Tibial artery (tissue), 4 donors: ENCODE results near the gene ALDH4A1.

Source experiments
- DNase-seq, 2 donors: peaks; one replicate each; pipeline ENCODE4 v3.0.0-alpha.2; 2019
- H3K27ac ChIP-seq, 2 donors: fragments of 200-600 bp; sonication (generic) in 1 of 2; 1 replicate in 1 of 2; 2 replicates in 1 of 2; pipeline ENCODE4 v1.5.1; 2018 to 2019; ENCODE audit warnings: mild to moderate bottlenecking in 1 of 2
- H3K27me3 ChIP-seq, 2 donors: fragments of 200-600 bp; sonication (generic) in 1 of 2; one replicate each; pipeline versions ENCODE4 v1.5.1 to v1.6.0; 2016 to 2019
- H3K36me3 ChIP-seq, 3 donors: fragments of 200-600 bp; sonication (generic) in 2 of 3; one replicate each; pipeline ENCODE4 v1.5.1; 2016 to 2019; ENCODE audit warnings: mild to moderate bottlenecking in 2 of 3
- H3K4me1 ChIP-seq, 4 donors: fragments of 200-600 bp; sonication (generic) in 2 of 4; 1 replicate in 3 of 4; 2 replicates in 1 of 4; pipeline ENCODE4 v1.5.1; 2016 to 2019
- H3K4me3 ChIP-seq, 2 donors: fragments of 200-600 bp; sonication (generic) in 1 of 2; 1 replicate in 1 of 2; 2 replicates in 1 of 2; pipeline ENCODE4 v1.5.1; 2018 to 2019; ENCODE audit warnings: mild to moderate bottlenecking in 2 of 2
- H3K9me3 ChIP-seq, 3 donors: fragments of 200-600 bp; sonication (generic) in 1 of 3; one replicate each; pipeline ENCODE4 v1.5.1; 2016 to 2019
- CTCF ChIP-seq, 2 experiments: fragments of 200-600 bp in 1 of 2; fragments of 450-650 bp in 1 of 2; IDR thresholded peaks; one replicate each; pipeline ENCODE4 v1.5.1; 2017 to 2019; ENCODE audit warnings: antibody characterized with exemption in 2 of 2, mild to moderate bottlenecking in 1 of 2, moderate library complexity in 1 of 2
- intact Hi-C: fragments of 100-400 bp; cut with DNase I; formaldehyde crosslinking; loops from one replicate; pipeline ENCODE4 v1.15.0; 2023; ENCODE audit warnings: low total_unique reads

Gene ALDH4A1

GRCh38 chr1:18883079-18883478 lies 19.3 kb downstream of the ALDH4A1 start:
- Histone ChIP-seq H3K36me3 (peaks cover 0 to 40% (median 18%) of the 10 kb centered on the region in 3 donors), H3K9me3 (no peaks in the 10 kb centered on the region)
- intact Hi-C loops = loop anchor here (5.0 kb wide), 1 partner anchor 214 kb away; no protein-coding TSS in a partner anchor

GRCh38 chr1:18882486-18882885 lies 19.9 kb downstream of the ALDH4A1 start:
- no peak overlapping the region for H3K27ac ChIP-seq
- no peak for DNase-seq
- H3K36me3 ChIP-seq = peaks cover 0 to 34% (median 18%) of the 10 kb centered on the region in 3 donors
- H3K9me3 ChIP-seq = no peaks in the 10 kb centered on the region
- H3K27me3 ChIP-seq = no peaks in the 10 kb centered on the region
- H3K4me1 ChIP-seq = no peaks in the 10 kb centered on the region
- no peak overlapping the region for H3K4me3 ChIP-seq
- intact Hi-C loops = loop anchor here (5.0 kb wide), 1 partner anchor 215 kb away; no protein-coding TSS in a partner anchor
- TF ChIP-seq CTCF (IDR thresholded peaks at IDR 0.05) = no peak

More at GRCh38 chr1:18883079-18883478, 19.3 kb downstream of the ALDH4A1 start:
- H3K27ac ChIP-seq = no peak overlapping the region
- H3K27me3 ChIP-seq = no peaks in the 10 kb centered on the region
- H3K4me3 ChIP-seq = no peak overlapping the region
- DNase-seq = no peak
- no peak for TF ChIP-seq CTCF (IDR thresholded peaks at IDR 0.05)
- H3K4me1 ChIP-seq = no peaks in the 10 kb centered on the region

- DNase-seq = no peak
- Histone ChIP-seq H3K27me3 (no peaks in the 10 kb centered on the region), H3K36me3 (peaks cover 0 to 35% (median 18%) of the 10 kb centered on the region in 3 donors), H3K9me3 (no peaks in the 10 kb centered on the region), H3K4me3 (no peak overlapping the region), H3K27ac (no peak overlapping the region), H3K4me1 (no peaks in the 10 kb centered on the region)
- no peak for TF ChIP-seq CTCF (IDR thresholded peaks at IDR 0.05)
- intact Hi-C loops = loop anchor here (5.0 kb wide), 1 partner anchor 215 kb away; no protein-coding TSS in a partner anchor
Observed at GRCh38 chr1:18881642-18882431, 20.5 kb downstream of the ALDH4A1 start.

- peaks cover 0 to 37% (median 18%) of the 10 kb centered on the region in 3 donors for H3K36me3 ChIP-seq
- intact Hi-C loops = loop anchor here (5.0 kb wide), 1 partner anchor 216 kb away; no protein-coding TSS in a partner anchor
Observed at GRCh38 chr1:18881164-18881563, 21.2 kb downstream of the ALDH4A1 start.

GRCh38 chr1:18880585-18880984 lies 21.8 kb downstream of the ALDH4A1 start:
- TF ChIP-seq CTCF (IDR thresholded peaks at IDR 0.05) = no peak
- no peaks in the 10 kb centered on the region for H3K27me3 ChIP-seq
- no peak for DNase-seq
- no peaks in the 10 kb centered on the region for H3K4me1 ChIP-seq
- H3K9me3 ChIP-seq = no peaks in the 10 kb centered on the region
- intact Hi-C loops = loop anchor here (5.0 kb wide), 1 partner anchor 217 kb away; no protein-coding TSS in a partner anchor
- H3K4me3 ChIP-seq = no peak overlapping the region
- H3K36me3 ChIP-seq = peaks cover 0 to 37% (median 18%) of the 10 kb centered on the region in 3 donors
- H3K27ac ChIP-seq = no peak overlapping the region

More at GRCh38 chr1:18881164-18881563, 21.2 kb downstream of the ALDH4A1 start:
- H3K27ac ChIP-seq = no peak overlapping the region
- H3K9me3 ChIP-seq = no peaks in the 10 kb centered on the region
- H3K4me3 ChIP-seq = no peak overlapping the region
- no peaks in the 10 kb centered on the region for H3K27me3 ChIP-seq
- TF ChIP-seq CTCF (IDR thresholded peaks at IDR 0.05) = no peak
- H3K4me1 ChIP-seq = no peaks in the 10 kb centered on the region
- DNase-seq = no peak
